NCI-H2107 (cell line): ENCODE results near the gene ARID5B.
"Not testable (repeated sequence)": the region's sequence is repeated elsewhere in the genome, so short reads cannot be mapped to it uniquely, and the experiment has no call there.

Experiments
- DNase-seq: peaks from one replicate; lab custom pipeline; 2025; lab: John Stamatoyannopoulos, UW

Gene ARID5B

GRCh38 chr10:61965703-61966395, 64.3 kb downstream of the ARID5B start:
- no peak for DNase-seq

DNA sequence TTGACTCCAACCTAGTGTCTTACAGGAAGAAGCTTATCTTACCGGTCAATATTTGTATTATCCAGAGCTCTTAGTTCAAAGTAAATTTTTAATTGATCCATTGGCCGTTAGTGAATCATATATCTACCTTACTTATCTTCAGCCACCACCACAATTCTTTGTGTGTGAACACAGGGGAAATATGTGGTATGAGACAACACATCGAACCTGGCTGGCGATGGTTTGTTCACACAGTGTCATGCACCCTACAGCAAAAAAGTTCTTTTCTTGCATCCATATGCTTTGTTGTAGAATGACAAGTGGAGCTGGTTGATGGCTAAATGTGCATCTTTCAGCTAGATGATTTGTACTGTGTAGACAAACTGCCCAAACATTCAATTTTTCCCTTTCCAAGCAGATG, 65.8 kb downstream of the ARID5B start:
- DNase-seq: no peak

DNA sequence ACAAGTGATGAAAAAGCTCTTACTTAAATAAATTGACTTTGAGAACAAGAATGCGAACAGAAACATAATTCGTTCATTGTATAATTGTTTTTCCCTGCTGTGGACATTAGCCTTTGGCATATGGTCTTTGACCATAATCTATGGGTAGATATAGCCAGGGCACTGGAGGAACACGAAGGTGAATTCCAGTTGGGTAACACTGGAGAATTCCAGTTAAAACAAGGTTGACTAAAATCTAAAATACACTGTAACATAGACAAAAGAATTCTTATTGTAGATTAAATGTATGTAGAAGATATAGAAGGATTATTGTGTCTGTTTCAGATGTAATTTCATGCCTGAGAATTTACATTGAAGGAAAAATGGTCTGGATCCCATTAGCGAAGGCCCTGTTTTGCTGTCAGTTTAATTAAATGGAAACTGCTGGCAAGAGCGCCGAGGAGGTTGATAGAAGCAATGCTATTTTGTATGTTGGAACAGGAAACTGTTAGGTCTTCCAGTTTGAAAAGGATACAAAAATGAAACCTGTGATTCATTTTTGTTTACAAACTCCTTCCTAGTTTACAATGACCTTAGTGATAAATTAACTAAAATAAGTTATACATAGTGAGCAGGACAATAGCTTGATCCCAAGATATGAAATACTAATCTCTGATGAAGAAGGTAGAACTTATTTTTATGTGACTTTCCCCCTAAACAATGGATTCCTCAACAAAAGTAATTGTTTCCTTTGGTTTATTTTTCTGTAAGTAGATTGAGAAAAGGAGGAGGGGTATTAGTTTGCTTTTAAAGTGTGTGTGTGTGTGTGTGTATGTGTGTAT, 68.9 kb downstream of the ARID5B start:
- DNase-seq: no peak

GRCh38 chr10:61971003-61971325, 69.5 kb downstream of the ARID5B start:
- no peak for DNase-seq

- DNase-seq: no peak
These were observed 71.7 kb downstream of the ARID5B start for GRCh38 chr10:61973169-61973568.

DNA sequence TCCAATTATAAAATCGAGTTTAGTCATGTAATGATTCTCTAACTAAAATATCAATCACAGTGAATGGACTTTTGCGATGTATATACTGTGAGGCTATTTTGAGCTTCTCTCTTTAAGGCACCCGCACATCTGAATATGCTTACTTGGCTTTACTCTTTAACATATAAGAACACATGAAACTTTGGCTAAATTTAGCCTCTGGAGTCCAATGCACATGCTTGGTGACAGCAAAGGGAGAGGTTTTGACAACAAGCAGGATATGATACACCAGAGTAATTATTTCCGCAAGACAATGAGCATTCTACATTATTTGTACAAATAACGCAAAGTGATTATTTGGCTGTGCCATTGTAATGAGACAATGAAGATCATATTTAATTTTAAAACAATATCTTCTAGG, 72.4 kb downstream of the ARID5B start:
- DNase-seq: no peak

- no peak for DNase-seq
These were observed 73.3 kb downstream of the ARID5B start for GRCh38 chr10:61974601-61975390.

DNA sequence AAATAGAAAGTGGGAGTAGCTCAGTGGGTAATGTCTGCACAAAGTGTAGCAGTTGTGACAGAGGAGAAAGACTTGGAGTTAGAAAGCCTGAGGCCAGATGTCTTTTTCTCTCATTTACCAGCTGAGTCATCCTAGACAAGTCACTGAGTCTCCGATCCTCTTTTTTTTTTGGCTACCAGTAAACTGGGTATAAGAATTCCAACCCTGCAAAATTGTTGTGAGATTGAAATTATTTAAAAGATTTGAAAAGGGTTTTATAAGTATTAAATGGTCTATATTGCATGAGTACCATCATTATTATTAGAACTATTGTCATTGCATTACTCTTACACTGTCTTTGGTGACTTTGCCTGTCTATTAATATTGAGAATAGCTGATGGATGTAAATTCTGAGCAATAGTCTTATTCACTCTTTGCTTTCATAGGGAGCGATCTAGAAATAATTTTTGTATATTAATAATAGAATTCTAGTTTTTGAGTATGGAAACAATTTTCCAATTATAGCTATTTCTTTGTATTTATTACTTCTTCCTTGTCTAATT, 74.0 kb downstream of the ARID5B start:
- no peak for DNase-seq

GRCh38 chr10:61976951-61977721, 75.6 kb downstream of the ARID5B start:
- not testable (repeated sequence) for DNase-seq

DNA sequence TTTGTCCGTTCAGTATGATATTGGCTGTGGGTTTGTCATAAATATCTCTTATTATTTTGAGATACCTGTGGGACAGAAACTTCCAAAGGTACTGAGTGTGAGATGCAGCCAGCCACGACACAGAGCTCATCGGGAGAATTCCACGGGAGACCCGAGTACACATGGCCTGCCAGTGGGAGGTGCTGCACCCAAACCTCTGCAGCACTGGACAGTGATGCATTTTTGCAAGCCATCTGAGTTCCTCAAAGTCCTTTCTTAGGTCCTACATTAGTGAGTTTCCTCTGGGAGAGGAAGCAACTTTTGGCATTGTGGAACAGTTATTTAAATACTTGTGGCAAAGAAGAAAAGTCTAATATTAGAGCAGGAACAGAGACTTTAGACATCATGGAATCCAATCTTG, 77.5 kb downstream of the ARID5B start:
- no peak for DNase-seq

- DNase-seq: no peak
These were observed 80.0 kb downstream of the ARID5B start for GRCh38 chr10:61981460-61981859.

GRCh38 chr10:61983255-61983654, 81.8 kb downstream of the ARID5B start:
- no peak for DNase-seq

- DNase-seq: no peak
These were observed 83.4 kb downstream of the ARID5B start for GRCh38 chr10:61984803-61985418.

DNA sequence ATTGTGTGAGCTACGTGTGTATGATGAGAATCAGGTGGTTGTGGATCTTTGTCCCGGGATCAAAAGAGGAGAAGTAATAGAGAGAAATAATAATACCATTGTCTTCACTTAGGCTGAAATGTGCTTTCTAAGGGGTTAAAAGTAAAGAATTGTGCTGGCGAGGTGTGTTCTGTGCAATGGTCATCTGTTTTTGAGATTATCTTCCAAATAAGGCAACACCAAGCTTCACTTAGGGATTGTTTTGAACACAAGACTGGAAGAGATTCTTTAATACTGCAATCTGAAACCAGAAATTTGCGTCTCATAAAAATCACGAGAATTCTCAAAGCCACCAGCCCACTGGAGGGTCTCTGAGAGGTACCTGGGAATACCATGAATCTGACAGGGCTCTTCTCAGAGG, 84.2 kb downstream of the ARID5B start:
- no peak for DNase-seq

DNA sequence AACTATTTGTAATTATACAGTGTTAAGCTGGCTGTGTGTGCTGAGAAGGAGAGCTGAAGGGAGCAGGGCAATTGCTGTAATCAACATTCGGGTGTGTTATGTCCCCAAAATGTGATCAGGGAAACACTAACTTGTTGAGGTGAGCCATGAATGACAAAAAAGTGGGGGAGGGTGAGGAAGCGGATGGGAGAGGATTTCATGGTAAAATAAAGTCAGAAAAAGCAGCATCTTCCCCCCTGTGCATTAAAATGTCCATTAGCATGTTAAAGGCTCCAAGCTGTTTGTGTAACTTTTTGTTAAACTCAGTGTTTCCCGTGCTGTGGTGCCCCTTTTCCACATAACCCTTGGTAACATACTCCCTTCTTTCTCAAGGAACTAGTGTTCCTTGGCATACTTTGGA, 84.9 kb downstream of the ARID5B start:
- no peak for DNase-seq

DNA sequence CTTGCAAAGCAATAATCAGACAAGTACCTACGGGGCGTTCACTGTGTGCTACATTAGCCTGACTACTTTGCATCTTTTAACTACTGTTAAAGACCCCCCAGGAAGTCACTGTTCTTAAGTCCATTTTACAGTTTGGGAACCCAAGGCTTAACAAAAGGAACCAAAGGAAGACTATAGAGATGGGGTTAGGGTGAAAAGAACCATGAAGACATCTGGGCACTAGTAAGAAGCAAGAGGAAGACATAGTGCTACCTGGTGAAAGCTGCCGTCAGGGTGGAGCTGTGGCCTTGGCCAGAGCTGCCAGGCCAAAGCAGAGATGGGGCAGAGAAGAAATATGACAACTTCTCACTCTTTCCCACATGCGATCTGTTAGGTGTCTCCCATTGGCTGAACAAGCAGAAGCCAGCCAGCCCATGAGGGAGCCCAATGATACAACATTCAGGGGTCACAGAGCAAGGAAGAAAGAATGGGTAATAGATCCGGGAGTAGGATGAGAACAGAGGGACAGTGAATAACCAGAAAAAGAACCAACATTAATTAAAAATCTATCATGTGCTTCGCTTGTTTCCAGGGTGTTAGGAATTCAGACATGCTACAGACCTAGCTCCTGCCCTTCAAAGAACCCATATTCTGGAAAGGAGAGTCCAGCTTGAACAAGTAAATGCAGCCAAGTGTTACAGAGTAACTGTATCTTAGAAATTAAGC, 85.4 kb downstream of the ARID5B start:
- no peak for DNase-seq

DNA sequence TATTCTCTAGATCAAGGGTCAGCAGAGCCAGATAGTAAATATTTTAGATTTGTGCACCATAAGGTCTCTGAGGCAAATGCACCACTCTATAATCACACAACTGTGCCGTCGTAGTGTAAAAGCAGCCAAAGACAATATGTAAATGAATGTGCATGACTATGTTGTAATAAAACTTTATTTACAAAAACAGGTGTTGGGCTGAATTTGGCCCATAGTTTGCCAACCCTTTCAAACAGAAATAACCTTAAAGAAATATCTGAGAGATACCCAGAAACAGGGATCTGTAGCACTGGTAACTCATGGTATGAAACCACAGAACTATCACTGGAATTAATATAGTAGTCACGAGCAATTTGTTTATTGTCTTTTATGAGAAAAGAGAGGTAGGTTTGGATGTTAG, 86.0 kb downstream of the ARID5B start:
- no peak for DNase-seq

DNA sequence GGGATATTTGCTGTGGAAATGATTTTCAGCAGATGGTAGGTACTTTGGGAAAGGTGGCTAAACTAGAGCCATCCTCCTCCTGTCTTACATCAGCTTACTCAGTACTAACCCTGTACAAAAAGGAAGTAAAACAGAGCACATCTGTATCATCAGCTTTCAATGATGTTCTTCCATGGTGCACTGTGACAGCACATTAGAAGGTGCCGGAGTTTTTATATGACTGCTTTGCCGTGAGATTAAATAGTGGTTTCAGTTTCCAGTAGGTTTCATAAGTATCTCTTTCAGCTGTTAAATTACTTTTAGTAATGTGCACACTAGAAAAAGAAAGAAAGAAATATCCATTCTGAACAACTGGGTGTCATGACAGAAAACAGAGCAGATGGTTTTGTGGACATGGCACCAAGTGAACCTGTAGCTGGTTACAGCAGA, 86.5 kb downstream of the ARID5B start:
- no peak for DNase-seq

DNA sequence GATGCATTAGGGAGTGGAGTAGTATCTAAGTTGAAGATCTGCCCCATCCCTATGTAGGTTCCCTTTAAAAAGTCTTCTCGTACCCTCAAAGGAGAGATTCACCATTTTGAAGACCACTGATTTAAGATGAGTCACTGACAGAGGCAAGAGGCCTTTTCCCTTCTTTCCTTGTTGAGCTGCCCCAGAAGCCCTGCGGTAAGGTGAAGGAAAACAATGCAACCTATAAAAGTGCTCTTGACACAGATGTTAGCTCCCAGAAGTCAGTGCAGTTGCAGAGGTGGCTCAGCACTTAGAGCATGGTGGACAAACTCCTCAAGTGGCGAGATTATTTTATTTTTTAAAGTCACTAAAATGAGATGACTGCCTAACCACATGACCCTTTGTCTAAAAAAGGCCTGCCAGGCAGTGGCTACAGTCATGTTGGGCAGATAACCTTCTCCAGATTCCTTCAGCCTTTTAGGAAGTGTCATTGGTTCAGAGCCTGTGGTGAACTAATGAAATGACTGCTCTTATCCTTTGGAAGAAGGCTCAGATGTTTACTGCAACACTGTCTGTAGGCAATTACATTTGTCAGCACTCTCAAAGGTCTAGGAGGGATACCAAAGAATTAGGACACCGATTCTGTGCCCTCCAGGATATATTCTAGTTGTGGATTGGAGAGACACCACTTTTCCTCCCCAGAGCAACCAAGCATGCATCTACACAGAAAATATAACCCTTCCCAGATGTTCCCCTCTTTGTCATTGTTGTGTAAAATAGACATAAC, 88.7 kb downstream of the ARID5B start:
- no peak for DNase-seq

- no peak for DNase-seq
These were observed 89.2 kb downstream of the ARID5B start for GRCh38 chr10:61990761-61991135.
